HG03469 (cell line): ENCODE measurements around the gene DAPK1.

ENCODE experiments used
- ATAC-seq: cut with Tn5 transposase; IDR thresholded peaks from one replicate; pipeline ENCODE4 v1.9.1; 2021; ENCODE audit warnings: mild to moderate bottlenecking, moderate library complexity, moderate number of reproducible peaks; ENCODE audit not compliant: unreplicated experiment

The DAPK1 gene

DNA sequence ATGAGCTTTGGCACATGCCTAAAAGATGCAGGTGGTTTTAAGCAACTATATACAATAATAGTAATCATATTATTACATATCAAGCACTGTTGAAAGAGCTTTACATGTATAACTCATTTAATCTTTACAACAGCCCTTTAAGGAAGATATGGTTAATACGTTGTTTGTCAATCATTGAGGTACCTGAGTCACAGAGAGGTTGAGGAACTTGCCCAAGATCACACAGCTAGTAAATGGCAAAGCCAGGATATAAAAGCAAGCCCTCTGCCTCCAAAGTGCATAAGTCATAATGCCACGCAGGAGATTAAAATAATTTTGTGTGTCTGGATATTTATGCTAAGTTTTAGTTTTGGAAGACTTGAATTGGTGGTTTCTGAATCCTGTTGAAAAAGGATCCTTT lies 90.2 kb downstream of the DAPK1 start:
- ATAC-seq: no peak

DNA sequence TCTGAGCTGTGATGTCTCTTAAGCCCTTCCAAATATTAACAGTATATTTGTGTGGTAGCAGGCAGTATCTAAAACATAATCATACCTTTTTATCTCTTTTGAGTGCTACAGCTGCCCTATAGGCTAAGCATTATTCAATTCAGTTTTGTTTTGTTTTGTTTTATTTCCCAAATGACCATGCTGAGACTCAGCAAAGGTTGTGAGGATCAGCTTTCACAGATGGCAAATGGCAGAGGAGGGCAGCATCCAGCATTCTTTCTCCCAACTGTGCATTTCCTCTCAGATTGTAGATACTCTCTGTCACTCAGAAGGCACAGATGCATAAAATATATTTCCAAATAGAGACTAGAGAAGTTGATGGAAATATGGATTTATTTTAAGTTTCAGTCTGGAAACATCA lies 90.7 kb downstream of the DAPK1 start:
- no peak for ATAC-seq

DNA sequence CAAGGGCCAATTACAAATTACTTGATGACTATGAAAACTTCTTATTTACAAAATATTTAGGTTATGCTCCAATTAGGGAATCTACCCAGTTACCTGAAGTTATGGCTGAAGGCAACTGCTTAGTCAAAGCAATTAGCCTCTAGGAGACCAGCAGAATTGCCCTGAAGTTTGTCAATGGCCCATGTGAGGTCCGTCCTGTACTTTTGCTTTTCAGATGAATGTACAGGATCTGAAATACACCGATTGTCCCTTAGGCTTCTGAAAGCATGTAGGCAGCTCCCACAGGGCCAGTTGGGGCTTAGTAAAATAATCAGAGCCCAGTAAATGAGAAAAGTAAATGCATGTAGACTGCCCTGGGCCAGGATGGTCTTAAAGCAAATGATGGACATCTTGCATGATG lies 93.3 kb downstream of the DAPK1 start:
- ATAC-seq: no peak

DNA sequence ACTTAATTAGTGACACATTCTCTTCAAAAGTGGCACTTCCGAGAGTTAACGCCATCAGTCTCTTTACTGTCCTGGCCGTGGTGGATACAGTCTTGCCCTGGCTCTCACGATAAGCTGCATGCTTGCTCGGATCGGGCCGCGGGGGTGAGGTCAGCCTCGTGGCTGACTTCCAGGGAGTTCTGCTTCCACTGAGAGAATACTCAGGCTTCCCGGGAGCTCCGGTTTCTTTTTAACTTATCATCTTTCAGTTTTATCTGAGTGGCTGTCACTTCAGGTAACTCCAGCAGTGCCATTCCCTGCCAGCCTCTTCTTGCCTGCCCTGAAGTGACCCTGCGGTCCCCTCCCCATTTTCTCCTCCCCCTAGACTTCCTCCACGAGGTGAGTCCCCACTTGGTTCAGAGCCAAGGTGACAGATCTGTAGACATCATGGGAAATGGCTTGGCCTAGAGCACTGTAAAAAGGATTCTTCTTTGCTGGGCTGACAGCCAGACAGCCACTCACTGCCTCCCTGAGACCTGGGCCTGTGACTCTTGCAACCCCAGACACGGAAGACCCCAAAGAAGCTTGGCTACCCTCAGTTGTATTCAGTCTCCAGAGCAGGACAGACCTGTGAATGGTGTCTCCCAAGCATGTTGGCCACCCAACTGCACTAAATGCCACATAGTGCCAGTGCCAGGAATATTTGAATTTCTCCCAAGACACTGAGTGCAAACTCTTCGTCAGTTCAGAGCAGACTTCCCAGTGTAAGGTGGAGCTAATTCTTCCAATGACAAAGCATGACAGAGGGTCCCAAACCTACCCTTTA lies 95.1 kb downstream of the DAPK1 start:
- no peak for ATAC-seq

DNA sequence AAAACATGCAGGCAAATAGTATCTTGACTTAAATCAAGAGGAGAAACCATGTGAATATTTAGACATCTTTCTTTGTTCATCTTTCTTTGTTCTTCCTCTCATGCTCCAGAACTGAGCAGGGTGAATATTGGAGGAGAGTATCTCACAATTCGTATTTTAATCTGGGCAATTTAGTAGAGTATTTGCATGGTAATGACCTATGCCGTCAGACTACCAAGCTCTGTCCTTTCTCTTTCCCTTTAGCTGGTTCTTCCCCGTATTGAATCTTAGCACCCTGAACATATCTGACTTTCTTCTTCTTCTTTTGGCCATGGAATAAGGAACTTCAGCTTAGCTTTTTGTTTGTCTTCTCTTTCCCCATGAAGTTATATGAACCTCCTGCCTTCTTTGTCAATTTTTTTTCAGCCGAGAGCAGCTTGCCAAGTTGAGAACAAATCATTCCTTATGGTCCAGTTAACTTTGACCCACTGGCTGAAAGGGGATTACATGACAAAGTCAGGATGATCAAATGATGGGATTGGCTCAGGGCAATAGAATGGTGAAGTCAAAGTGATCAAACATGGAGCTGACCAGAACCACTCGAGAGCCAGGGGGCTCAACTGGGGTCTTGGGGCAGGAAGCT lies 95.8 kb downstream of the DAPK1 start:
- no peak for ATAC-seq

DNA sequence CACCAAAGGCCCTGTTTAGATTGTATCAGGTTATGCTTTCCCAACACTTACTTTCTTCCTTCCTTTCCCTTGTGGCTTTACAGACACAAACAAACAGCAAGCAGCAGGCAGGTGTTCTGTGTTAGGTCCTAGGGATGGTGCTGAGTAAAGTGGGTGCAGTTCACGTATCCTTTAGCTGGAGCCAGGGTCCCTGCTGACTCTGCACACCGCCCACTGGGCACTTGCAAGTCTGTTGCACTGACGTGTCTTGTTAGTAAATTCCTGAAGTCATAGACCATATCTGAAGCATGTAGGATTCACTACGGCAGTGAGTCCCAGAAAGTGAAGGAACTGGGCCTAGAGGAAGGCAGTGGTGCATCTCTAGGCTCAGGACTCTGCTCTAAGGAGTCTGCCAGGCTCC lies 96.5 kb downstream of the DAPK1 start:
- ATAC-seq: no peak

DNA sequence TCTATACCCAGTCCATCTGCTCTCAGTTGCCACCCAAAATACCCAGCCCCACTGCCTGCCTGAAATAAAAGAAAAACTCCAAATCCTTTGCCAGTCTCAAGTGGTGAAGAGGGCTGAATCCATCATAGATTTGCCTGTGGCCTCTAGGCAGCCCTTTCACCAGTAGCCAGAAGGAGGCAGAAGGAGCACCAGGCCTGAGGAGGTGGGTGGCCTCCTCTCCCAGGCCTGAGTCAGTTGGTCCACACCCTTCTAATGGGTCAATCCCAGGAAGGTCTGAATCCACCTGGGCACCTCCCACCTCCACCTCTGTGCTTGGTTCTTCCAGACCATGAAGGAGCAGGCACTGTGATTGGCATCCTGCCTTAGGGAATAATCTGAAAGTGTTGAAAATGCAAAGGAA lies 97.0 kb downstream of the DAPK1 start:
- ATAC-seq: no peak

DNA sequence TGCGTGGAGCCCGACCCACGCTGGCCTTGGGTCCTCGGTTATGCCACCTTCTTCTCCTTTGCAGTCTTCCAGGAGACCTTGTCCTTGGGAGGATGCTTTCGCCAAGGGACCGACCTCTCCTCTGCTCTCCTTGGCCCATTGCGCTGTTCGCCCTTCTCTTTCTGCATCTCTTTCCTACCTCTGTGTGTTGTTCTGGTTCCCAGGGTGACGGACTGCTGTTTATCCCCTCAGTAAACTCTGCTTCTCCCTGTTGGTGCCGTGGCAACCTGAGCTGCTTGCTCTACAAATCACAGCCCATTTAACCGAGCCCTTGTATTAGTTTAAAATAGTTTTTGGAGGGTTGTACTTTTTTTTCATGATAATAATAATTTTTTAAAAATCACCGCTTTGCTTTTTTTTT lies 97.9 kb downstream of the DAPK1 start:
- no peak for ATAC-seq

DNA sequence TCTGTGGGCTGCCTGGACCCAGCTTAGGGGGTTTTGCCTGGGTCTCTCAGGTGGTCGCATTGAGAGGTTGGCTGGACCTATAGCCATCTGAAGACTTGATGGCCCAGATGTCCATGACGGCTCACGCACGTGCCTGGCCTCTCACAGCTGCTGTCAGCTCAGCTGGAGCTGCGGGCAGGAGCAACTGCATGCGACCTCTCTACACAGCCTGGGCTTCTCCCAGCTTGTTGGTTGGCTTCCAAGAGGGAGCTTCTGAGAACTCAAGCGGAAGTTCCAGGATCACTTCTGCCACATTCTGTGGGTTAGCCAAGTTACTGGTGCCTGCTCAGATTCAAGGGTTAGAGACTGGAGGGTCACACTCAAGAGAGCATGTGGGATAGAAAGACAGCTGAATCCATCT lies 99.2 kb downstream of the DAPK1 start:
- no peak for ATAC-seq

DNA sequence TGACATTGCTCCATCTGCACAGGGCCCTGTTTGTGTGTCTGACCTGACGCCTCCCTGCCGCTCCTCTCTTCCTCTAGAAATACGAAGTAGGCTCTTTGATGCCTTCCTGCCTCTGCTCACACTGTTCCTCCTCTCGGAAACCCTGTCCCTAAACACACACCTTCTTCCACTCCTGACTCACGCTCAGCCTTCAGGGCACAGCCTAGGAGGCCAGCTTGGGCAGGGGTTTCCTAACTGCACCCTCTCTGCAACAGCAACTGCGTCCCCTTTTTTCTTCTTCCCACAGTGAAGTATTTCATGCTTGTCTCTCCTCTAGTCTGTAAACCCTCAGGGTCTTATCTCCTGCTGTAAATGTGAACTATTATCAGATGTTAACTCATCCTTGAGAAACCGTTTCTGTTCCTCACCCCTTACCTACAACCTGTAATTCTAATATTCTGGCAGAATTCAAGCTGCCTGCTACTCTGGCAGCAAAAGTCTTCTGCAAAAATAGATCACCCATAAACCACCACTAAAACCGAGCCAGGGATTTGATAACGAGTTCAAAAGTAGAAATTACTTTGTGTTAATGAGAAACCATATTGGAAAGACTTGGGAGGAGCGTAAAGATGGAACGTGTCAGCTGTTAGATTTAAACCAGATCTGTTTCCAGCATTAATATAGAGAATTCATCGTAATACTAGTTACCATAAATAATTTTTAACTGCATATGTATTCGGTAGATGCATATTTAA lies 100.2 kb downstream of the DAPK1 start:
- no peak for ATAC-seq

DNA sequence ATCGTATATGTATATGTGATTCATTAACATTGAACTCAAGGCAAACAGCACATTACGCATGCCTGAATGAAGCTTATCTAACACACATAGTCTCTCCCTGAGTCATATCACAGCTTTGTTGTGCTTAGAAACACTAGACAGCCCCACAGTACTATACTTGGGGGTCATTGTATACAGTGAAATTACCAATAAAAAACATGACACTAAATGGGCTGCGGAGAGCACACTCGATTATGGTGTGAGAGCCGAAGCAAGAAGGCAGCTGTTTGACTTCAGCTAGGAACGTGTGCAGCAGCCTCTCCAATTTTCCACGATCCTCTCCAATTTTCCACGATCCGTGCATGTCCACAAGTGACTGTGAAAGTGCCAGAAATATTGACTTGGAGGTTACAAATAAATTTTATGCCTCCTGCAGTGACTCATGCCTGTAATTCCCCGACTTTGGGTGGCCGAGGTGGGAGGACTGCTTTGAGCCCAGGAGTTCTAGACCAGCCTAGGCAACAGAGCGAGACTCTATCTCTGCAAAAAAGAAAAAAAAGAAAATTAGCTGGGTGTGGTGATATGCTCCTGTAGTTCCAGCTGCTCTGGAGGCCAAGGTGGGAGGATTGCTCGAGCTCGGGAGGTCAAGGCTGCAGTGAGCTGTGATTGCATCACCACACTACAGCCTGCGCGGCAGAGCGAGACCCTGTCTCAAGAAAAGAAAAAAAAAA lies 102.4 kb downstream of the DAPK1 start:
- ATAC-seq: no peak

DNA sequence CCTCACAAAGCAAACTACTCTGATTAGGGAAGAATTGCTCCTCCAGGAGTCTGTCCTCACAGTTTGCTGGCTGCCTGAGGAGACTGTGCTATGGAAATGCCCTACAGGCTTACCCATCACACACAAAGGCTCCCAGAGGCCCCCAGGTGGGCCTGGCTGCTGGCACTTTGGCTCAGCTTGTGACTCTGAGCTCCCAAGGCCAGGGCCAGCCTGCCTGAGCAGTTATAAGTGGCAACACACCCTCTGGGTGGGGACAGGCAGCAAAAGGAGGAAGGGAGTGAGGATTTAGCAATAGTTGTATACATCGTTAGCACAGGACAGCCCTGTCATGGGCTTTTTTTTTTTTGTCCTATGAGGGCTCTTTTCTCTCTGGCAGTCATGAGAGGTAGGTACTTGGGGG lies 103.5 kb downstream of the DAPK1 start:
- ATAC-seq: no peak

DNA sequence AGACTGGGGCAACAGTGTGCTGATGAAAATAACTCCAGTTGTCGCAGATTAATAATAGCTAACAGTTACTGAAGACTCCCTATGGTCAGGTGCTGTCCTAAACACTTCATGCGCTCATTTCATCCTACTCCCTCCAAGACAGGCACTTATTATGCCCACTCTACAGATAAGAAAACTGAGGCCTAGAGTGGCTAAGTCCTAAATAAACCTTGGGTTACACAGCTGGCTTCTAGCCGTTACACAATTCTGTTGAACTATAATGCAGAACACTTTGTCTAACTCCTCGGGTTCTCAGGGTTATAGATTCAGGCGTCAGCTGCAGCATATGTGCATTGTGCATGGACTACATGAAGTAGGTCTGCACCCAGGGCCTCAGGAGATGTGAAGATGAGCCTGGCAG lies 103.9 kb downstream of the DAPK1 start:
- no peak for ATAC-seq

DNA sequence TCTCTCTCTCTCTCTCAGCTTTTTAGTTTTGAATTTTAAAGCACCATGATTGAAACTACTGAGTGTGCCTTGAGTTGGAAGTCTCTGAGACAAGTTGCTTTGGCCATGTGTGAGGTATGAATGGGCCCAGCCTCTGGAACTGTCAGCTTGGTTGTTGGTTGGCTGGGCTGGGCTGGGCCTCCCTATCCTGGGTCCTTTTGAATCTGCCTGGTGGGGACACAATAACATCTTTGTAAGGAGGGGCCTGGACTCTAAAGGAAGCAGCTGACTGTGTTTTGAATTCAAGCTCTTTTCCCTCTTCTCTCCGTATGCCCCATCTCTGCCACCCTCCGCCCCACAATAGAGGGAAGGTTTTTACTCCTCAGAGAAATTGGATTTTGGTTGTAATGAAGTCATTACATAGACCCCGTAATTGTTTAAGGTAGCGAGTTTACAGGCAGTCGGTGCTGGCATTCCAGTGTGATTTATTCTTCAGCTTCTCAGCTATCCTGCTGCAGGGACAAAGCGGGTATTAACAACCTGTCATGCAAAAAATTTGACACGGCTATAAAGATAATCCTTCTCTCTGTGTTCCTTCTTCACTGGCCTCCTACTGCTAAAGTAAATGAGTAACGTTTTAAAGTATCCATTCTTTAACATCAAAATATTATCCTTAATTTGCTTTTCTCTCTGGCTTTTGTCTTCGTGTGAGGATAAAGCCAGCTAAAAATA lies 105.4 kb downstream of the DAPK1 start:
- ATAC-seq: no peak

DNA sequence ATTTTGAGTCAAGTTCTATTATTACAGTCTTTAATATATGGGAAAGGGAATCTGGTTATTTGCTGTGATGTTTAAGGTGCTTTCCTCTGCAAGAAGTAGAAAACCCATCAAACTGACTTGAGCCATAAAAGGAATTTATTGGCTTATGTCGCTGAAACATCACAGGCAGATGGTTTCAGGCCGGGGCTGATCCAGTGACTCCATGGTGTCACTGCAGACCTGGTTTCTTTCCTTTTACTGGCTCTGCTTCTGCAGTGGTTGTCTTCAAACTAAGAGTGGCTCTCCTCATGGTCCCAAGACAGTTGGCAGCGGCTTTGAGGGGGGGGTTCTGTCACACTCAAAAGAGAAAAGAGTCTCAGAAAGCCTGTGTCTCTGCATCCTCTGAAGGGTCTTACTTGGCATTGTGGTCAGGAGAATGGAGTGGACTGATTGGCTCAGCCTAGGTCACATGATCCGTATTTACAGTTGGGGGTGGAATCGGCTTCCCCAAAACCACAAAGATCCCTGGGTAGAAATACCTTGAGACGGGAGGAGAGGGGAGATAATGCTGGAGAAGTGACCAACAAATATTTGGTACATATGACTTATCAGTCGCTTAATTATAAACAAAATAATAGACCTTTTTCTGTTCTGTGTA lies 106.3 kb downstream of the DAPK1 start:
- ATAC-seq: no peak

DNA sequence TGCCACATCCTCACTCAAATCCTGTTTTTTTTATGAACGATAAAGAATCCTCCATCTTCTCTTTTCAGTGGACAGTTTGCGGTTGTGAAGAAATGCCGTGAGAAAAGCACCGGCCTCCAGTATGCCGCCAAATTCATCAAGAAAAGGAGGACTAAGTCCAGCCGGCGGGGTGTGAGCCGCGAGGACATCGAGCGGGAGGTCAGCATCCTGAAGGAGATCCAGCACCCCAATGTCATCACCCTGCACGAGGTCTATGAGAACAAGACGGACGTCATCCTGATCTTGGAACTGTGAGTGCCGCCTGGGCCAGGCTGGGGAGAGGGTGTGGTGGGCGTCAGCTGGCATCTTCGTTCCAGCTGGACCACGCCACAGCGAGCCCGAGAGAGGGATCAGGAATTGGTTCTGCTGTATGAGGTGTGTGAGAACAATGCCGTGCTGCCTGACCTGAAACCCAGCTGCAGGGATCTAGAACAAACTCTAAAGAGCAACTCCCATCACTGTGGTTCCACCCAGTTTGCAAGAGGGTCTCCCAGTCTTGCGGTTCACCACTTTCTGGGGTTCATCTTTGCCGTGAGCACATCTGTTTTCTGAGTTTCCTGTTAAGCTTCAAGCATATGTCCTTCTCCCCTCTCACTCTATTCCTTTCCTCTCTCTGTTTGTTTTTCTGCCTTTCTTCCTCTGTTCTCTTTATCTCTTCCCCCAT lies 107.4 kb downstream of the DAPK1 start:
- ATAC-seq: no peak

DNA sequence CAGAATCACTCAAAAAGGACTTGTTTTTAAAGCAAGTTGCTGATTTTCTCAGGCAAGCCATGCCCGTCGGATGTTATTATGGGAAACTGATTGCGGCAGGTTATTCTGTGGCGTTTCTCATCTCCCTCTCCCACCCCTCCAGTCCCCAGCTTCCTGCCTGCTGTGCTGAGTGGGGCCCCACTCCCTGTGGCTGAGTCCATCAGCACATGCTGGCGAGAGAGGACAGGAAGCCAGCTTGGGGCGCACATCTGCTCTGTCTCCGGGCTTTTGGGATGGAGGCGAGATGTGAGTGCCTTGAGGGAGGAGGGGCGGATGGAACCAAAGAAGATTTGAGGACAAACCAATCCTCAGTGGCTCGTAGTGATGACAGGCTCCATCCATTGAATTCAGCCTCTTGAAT lies 108.0 kb downstream of the DAPK1 start:
- ATAC-seq: no peak

DNA sequence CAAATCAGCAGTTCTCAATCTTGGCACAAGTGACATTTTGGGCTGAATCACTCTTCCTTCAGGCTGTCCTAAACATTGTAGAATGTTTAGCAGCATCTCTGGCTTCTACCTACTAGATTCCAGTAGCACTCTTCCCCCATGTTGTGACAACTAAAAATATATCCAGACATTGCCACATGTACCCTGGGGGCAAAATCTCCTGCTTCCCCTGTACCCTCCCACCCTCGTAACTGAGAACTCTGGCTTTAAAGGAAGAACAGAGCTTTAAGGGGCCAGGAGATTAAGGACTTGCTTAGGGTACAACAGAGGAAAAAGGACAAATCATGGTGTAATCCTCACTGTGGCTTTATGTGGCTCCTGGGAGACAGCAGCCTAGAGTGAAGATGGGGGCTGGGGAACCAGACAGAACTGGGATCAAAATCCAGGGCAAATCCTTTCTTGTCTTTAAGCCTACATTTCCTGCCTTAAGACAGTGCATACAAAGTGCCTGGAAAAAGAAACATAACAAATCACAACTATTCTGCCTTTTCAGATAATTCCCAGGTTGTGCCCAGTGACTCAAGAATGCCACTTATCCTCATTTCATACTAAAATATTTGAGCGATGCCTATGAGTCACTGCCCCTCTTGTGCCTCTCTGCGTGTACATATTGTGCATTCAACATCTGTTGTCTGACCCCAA lies 109.3 kb downstream of the DAPK1 start:
- no peak for ATAC-seq

DNA sequence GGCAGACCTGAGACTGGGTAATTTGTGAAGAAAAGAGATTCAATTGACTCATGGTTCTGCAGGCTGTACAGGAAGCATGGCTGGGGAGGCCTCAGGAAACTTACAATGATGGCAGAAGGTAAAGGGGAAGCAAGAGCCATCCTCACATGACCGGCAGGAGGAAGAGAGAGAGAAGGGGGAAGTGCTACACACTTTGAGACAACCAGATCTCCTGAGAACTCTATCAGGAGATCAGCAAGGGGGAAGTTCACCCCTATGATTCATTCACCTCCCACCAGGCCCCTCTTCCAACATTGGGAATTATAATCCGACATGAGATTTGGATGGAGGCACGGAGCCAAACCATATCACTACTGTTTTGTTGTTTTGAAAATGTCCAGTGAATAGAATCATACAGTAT lies 110.2 kb downstream of the DAPK1 start:
- no peak for ATAC-seq
